HEK293 (cell line): Measurements from ENCODE around the gene UGT1A4.

Experiments used
- KLF9 ChIP-seq: fragments of 450-650 bp; formaldehyde crosslinking; IDR thresholded peaks from 2 replicates; pipeline ENCODE4 v1.5.1; 2016; ENCODE audit warnings: missing biosample characterization, missing genetic modification characterization, low read depth
- SP3 ChIP-seq: fragments of 450-650 bp; formaldehyde crosslinking; IDR thresholded peaks from 2 replicates; pipeline ENCODE4 v1.5.1; 2016; ENCODE audit warnings: missing biosample characterization, missing genetic modification characterization
- ZBTB1 ChIP-seq: fragments of 450-650 bp; formaldehyde crosslinking; IDR thresholded peaks from 2 replicates; pipeline ENCODE4 v1.5.1; 2016; ENCODE audit warnings: missing biosample characterization, missing genetic modification characterization
- ZBTB20 ChIP-seq: fragments of 450-650 bp; formaldehyde crosslinking; IDR thresholded peaks from 2 replicates; pipeline ENCODE4 v1.5.1; 2016; ENCODE audit warnings: missing biosample characterization, missing genetic modification characterization
- ZBTB21 ChIP-seq: fragments of 450-650 bp; formaldehyde crosslinking; IDR thresholded peaks from 2 replicates; pipeline ENCODE4 v1.5.1; 2017; ENCODE audit warnings: missing biosample characterization, missing genetic modification characterization
- ZNF292 ChIP-seq: fragments of 450-650 bp; formaldehyde crosslinking; IDR thresholded peaks from 2 replicates; pipeline ENCODE4 v1.5.1; 2016; ENCODE audit warnings: low read depth, missing biosample characterization, missing genetic modification characterization, borderline replicate concordance
- ZNF335 ChIP-seq: fragments of 450-650 bp; formaldehyde crosslinking; conservative IDR thresholded peaks from 2 replicates; pipeline ENCODE4 v1.5.1; 2016; ENCODE audit warnings: missing biosample characterization, missing genetic modification characterization
- ZNF623 ChIP-seq: fragments of 450-650 bp; formaldehyde crosslinking; IDR thresholded peaks from 2 replicates; pipeline ENCODE4 v1.5.1; 2016; ENCODE audit warnings: missing biosample characterization, missing genetic modification characterization
- ZSCAN23 ChIP-seq: fragments of 450-650 bp; formaldehyde crosslinking; IDR thresholded peaks from 2 replicates; pipeline ENCODE4 v1.5.1; 2016; ENCODE audit warnings: missing biosample characterization, missing genetic modification characterization
- TF ChIP-seq, protein P1 (sequence below): fragments of 450-650 bp; formaldehyde crosslinking; IDR thresholded peaks from 2 replicates; pipeline ENCODE4 v1.5.1; 2017; ENCODE audit warnings: missing biosample characterization, mild to moderate bottlenecking, missing genetic modification characterization, moderate library complexity
- TF ChIP-seq, protein P2 (sequence below): fragments of 450-650 bp; formaldehyde crosslinking; IDR thresholded peaks from 2 replicates; pipeline ENCODE4 v1.5.1; 2016; ENCODE audit warnings: missing biosample characterization, missing genetic modification characterization
- TF ChIP-seq, protein P3 (sequence below): fragments of 450-650 bp; formaldehyde crosslinking; IDR thresholded peaks from 2 replicates; pipeline ENCODE4 v1.5.1; 2016; ENCODE audit warnings: missing biosample characterization, missing genetic modification characterization
- TF ChIP-seq, protein P4 (sequence below): fragments of 450-650 bp; formaldehyde crosslinking; IDR thresholded peaks from 2 replicates; pipeline ENCODE4 v1.5.1; 2016; ENCODE audit warnings: missing biosample characterization, missing genetic modification characterization

DNA sequence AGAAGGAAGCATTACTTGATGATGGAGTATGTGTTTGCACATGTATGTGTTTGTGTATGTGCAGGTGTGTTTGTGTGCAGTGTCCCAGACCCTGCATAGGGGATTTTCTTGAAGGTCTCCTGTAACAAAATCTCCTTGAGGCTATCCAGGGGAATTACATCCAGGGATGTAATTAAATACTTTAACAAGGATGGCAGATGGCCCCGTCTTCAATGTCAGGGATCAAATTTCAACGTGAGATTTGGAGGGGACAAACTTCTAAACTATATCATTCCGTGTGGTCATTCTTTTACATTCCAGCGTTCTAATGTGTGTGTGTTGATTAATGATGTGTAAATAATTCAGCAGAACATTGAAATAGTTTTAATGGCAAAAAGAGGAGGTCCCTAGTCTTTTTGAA, 43.5 kb upstream of the UGT1A4 start:
- TF ChIP-seq KLF9, result no peak
- TF ChIP-seq, protein P1, sequence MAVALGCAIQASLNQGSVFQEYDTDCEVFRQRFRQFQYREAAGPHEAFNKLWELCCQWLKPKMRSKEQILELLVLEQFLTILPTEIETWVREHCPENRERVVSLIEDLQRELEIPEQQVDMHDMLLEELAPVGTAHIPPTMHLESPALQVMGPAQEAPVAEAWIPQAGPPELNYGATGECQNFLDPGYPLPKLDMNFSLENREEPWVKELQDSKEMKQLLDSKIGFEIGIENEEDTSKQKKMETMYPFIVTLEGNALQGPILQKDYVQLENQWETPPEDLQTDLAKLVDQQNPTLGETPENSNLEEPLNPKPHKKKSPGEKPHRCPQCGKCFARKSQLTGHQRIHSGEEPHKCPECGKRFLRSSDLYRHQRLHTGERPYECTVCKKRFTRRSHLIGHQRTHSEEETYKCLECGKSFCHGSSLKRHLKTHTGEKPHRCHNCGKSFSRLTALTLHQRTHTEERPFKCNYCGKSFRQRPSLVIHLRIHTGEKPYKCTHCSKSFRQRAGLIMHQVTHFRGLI (tag by site-specific recombination), result no peak
- TF ChIP-seq, protein P2, sequence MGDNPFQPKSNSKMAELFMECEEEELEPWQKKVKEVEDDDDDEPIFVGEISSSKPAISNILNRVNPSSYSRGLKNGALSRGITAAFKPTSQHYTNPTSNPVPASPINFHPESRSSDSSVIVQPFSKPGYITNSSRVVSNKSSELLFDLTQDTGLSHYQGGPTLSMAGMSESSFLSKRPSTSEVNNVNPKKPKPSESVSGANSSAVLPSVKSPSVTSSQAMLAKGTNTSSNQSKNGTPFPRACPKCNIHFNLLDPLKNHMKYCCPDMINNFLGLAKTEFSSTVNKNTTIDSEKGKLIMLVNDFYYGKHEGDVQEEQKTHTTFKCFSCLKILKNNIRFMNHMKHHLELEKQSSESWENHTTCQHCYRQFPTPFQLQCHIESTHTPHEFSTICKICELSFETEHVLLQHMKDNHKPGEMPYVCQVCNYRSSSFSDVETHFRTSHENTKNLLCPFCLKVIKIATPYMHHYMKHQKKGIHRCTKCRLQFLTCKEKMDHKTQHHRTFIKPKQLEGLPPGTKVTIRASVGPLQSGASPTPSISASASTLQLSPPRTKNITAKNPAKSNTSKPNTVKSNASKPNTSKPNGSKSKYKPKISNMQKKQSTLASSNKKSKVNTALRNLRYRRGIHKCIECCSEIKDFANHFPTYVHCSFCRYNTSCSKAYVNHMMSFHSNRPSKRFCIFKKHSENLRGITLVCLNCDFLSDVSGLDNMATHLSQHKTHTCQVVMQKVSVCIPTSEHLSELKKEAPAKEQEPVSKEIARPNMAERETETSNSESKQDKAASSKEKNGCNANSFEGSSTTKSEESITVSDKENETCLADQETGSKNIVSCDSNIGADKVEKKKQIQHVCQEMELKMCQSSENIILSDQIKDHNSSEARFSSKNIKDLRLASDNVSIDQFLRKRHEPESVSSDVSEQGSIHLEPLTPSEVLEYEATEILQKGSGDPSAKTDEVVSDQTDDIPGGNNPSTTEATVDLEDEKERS (tag by site-specific recombination), result no peak
- no peak for TF ChIP-seq ZBTB21 (tag by site-specific recombination)
- TF ChIP-seq ZBTB1 (tag by site-specific recombination), result no peak
- TF ChIP-seq ZNF335 (tag by site-specific recombination), result no peak
- no peak for TF ChIP-seq ZNF623 (tag by site-specific recombination)
- TF ChIP-seq, protein P3, sequence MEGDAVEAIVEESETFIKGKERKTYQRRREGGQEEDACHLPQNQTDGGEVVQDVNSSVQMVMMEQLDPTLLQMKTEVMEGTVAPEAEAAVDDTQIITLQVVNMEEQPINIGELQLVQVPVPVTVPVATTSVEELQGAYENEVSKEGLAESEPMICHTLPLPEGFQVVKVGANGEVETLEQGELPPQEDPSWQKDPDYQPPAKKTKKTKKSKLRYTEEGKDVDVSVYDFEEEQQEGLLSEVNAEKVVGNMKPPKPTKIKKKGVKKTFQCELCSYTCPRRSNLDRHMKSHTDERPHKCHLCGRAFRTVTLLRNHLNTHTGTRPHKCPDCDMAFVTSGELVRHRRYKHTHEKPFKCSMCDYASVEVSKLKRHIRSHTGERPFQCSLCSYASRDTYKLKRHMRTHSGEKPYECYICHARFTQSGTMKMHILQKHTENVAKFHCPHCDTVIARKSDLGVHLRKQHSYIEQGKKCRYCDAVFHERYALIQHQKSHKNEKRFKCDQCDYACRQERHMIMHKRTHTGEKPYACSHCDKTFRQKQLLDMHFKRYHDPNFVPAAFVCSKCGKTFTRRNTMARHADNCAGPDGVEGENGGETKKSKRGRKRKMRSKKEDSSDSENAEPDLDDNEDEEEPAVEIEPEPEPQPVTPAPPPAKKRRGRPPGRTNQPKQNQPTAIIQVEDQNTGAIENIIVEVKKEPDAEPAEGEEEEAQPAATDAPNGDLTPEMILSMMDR, result no peak
- TF ChIP-seq ZBTB20 (tag by site-specific recombination), result no peak
- TF ChIP-seq, protein P4, sequence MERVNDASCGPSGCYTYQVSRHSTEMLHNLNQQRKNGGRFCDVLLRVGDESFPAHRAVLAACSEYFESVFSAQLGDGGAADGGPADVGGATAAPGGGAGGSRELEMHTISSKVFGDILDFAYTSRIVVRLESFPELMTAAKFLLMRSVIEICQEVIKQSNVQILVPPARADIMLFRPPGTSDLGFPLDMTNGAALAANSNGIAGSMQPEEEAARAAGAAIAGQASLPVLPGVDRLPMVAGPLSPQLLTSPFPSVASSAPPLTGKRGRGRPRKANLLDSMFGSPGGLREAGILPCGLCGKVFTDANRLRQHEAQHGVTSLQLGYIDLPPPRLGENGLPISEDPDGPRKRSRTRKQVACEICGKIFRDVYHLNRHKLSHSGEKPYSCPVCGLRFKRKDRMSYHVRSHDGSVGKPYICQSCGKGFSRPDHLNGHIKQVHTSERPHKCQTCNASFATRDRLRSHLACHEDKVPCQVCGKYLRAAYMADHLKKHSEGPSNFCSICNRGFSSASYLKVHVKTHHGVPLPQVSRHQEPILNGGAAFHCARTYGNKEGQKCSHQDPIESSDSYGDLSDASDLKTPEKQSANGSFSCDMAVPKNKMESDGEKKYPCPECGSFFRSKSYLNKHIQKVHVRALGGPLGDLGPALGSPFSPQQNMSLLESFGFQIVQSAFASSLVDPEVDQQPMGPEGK (tag by site-specific recombination), result no peak
- no peak for TF ChIP-seq ZSCAN23 (tag by site-specific recombination)
- TF ChIP-seq ZNF292, result no peak
- TF ChIP-seq SP3 (tag by site-specific recombination), result no peak
